Calu3 (cell line): Measurements from ENCODE around the gene ADGRL2. TPM values are rescaled to one million over a fixed set of nuclear protein-coding genes. Genes with fewer than 3 reads are reported as not detected.

Experiments used
- BruUV-seq: library from RNA; stranded (reverse); fragments of 400-500 nt; replicated peaks from 2 replicates; lab custom pipeline; 2021; lab: Mats Ljungman, UMichigan
- CTCF ChIA-PET: fragments of 300-600 bp; sonication (Branson Sonifier 250); formaldehyde crosslinking; loops from one replicate; lab custom pipeline; 2022; ENCODE audit warnings: antibody characterized with exemption; lab: Charles Lee
- DNase-seq: peaks from one replicate; pipeline ENCODE4 v3.0.0; 2022
- H3K27ac Mint-ChIP-seq: one replicate; pipeline ENCODE4 v1.8.0; 2022; ENCODE audit warnings: mixed read lengths; ENCODE audit not compliant: unreplicated experiment
- H3K27me3 Mint-ChIP-seq: one replicate; pipeline ENCODE4 v1.8.0; 2022; ENCODE audit warnings: mixed read lengths; ENCODE audit not compliant: unreplicated experiment
- H3K36me3 Mint-ChIP-seq: one replicate; pipeline ENCODE4 v1.8.0; 2022; ENCODE audit warnings: mild to moderate bottlenecking, moderate library complexity, mixed read lengths; ENCODE audit not compliant: insufficient read depth, unreplicated experiment
- H3K4me1 Mint-ChIP-seq: one replicate; pipeline ENCODE4 v1.8.0; 2022; ENCODE audit warnings: mild to moderate bottlenecking, low read depth, mixed read lengths; ENCODE audit not compliant: unreplicated experiment
- H3K4me3 Mint-ChIP-seq: one replicate; pipeline ENCODE4 v1.8.0; 2022; ENCODE audit warnings: mild to moderate bottlenecking, low read depth, moderate library complexity, mixed read lengths; ENCODE audit not compliant: unreplicated experiment
- H3K9me3 Mint-ChIP-seq: one replicate; pipeline ENCODE4 v1.8.0; 2022; ENCODE audit warnings: low read depth, mixed read lengths; ENCODE audit not compliant: unreplicated experiment
- intact Hi-C: fragments of 100-400 bp; cut with micrococcal nuclease; formaldehyde crosslinking; loops from one replicate; pipeline ENCODE4 v1.10.0; 2022; ENCODE audit not compliant: unreplicated experiment
- total RNA-seq: library from RNA; stranded (reverse); gene quantifications from 2 replicates; pipeline ENCODE4 v1.2.3, GENCODE V29; 2022
- TF ChIP-seq, protein P1 (sequence below): fragments of 200-600 bp; IDR thresholded peaks from one replicate; pipeline ENCODE4 v1.8.0; 2022; ENCODE audit warnings: antibody characterized with exemption; ENCODE audit not compliant: unreplicated experiment

Gene ADGRL2
- total RNA-seq, 1 experiment from 2014 or later, result 72.3 TPM

DNA sequence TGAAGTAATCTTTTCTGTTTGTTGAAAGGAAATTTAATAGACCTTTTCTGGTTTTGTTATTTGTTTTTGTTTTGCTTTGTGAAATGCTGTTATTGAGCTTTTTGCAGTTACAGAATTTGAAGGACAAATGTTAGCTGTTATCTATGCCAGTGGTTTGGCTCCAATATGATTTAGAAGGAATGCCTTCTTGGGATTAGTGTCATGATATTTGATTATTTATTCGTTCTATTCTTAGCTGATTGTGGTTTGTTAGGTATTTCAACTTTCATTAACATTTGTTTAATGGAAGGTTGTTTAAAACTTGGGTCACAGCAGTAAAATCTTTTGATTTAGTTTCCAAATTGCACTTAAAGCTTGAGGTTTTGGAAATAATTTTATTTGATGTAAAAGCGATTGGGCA lies 33.5 kb downstream of the ADGRL2 start:
- no TSS peak for BruUV-seq
- Mint-ChIP-seq H3K4me1 (peaks cover 28% of the 10 kb centered on the region), H3K27ac (no peak overlapping the region), H3K4me3 (no peak overlapping the region), H3K27me3 (no peaks in the 10 kb centered on the region), H3K9me3 (no peaks in the 10 kb centered on the region), H3K36me3 (no peaks in the 10 kb centered on the region)
- CTCF ChIA-PET, result interaction anchor here (1.0 to 1.4 kb wide), 2 partner anchors 13 to 45 kb away, joined by 3 to 5 read pairs; no protein-coding TSS in a partner anchor
- TF ChIP-seq, protein P1, sequence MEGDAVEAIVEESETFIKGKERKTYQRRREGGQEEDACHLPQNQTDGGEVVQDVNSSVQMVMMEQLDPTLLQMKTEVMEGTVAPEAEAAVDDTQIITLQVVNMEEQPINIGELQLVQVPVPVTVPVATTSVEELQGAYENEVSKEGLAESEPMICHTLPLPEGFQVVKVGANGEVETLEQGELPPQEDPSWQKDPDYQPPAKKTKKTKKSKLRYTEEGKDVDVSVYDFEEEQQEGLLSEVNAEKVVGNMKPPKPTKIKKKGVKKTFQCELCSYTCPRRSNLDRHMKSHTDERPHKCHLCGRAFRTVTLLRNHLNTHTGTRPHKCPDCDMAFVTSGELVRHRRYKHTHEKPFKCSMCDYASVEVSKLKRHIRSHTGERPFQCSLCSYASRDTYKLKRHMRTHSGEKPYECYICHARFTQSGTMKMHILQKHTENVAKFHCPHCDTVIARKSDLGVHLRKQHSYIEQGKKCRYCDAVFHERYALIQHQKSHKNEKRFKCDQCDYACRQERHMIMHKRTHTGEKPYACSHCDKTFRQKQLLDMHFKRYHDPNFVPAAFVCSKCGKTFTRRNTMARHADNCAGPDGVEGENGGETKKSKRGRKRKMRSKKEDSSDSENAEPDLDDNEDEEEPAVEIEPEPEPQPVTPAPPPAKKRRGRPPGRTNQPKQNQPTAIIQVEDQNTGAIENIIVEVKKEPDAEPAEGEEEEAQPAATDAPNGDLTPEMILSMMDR, result no peak
- intact Hi-C loops, result no loop called here
- DNase-seq, result no peak

DNA sequence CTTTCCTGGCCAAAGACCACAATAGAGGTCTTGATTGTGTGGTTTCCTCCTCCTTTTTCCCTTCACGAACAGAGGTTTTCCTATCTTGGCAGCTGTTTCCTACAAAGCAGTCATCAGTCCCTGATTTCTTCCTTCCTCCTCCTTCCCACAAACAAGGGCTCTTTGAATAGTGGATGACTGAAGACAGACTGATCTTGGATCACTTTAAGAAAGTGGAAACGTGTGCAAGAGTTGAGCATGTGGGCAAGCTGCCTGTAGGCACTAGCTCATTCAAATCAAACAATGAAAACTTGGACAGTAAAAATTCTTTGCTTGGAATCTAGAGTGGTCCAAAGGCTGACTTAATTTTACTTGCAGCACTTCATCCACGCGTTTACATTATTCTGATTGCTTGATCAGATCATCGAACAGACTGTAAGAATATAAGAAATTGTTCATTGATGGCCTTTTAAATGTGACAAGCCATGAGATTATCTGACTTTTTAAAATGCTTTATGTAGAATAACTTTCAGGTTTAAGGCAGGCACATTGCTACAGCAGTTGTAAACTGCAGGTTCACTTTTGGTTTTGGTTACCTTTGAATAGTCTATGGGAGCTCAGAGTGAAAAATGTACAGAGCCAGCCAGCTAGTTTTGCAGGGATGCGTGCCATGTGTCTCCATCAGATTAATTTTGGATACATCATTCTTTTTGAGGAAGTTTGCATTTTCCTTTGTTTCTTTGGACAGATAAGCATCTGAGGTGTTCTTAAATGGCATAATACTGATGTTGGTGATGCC lies 34.4 kb downstream of the ADGRL2 start:
- no peaks in the 10 kb centered on the region for H3K9me3 Mint-ChIP-seq
- no peak for DNase-seq
- H3K27me3 Mint-ChIP-seq, result no peaks in the 10 kb centered on the region
- TF ChIP-seq, protein P1, result no peak
- peaks cover 28% of the 10 kb centered on the region for H3K4me1 Mint-ChIP-seq
- CTCF ChIA-PET, result interaction anchor here (1.4 kb wide), 1 partner anchor 14 kb away, joined by 5 read pairs; no protein-coding TSS in a partner anchor
- H3K36me3 Mint-ChIP-seq, result no peaks in the 10 kb centered on the region
- intact Hi-C loops, result no loop called here
- BruUV-seq, result no TSS peak
- H3K27ac Mint-ChIP-seq, result no peak overlapping the region
- H3K4me3 Mint-ChIP-seq, result no peak overlapping the region

DNA sequence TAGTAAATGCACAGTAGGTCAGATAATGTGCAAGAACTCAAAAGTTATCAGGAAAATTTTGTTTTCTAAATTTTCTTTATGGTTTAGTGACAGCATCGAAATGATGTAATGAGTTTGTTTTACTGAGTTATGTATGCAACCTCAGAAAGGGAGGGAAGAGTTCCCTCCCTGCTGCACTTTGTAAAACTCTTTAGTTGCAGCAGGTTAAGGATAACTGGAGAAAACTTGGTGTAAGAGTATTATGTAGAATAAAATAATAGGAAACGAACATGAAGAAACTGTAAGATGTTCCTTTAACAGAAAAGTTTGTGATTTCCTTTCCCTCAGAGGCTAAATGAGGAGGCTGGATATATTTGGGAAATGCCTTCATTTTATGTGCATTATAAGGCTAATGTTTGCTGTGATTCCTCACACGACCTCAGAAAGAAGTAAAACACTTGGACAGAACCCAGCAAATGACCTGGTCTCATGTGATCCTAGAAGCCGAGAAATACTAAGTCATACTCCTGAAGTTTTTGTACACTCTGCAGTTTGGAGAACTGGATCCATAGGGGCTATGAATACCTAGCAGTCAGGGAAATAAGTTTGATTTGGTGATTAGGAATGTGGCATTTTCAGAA lies 35.4 kb downstream of the ADGRL2 start:
- BruUV-seq, result no TSS peak
- no peaks in the 10 kb centered on the region for H3K27me3 Mint-ChIP-seq
- CTCF ChIA-PET, result no interaction called here
- DNase-seq, result no peak
- TF ChIP-seq, protein P1, result no peak
- H3K4me3 Mint-ChIP-seq, result no peak overlapping the region
- H3K4me1 Mint-ChIP-seq, result peaks cover 28% of the 10 kb centered on the region
- H3K36me3 Mint-ChIP-seq, result no peaks in the 10 kb centered on the region
- no peak overlapping the region for H3K27ac Mint-ChIP-seq
- H3K9me3 Mint-ChIP-seq, result no peaks in the 10 kb centered on the region
- intact Hi-C loops, result no loop called here

DNA sequence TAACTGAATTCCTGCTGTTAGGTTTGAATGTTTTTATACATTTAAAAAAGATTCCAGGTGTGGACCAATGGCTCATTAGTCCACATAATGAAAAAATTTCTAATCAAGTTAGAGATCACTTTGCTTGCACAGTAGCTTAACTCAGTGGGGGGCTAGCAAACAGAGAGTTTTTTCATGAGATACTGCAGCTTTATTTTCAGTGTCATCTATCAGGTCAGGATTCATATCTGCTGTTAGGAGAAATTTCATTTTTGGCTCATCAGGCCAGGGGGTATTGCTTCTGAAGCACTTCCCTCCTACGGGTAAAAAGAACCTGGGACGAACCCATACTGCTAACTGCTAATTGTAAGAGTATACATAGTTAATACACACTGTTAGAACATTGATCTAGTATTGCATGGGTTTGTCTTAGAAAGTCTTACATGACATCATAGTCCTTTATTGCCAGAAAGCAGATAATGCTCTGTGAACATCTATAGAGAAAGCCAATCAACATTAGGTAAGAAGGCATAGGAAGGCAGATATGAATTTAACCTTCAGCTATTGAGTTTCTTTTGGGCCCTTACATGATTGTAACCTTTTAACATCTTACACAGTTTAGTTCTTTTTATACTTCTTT lies 38.0 kb downstream of the ADGRL2 start:
- intact Hi-C loops, result no loop called here
- TF ChIP-seq, protein P1, result no peak
- H3K27me3 Mint-ChIP-seq, result no peaks in the 10 kb centered on the region
- no peaks in the 10 kb centered on the region for H3K9me3 Mint-ChIP-seq
- H3K4me1 Mint-ChIP-seq, result peaks cover 19% of the 10 kb centered on the region
- H3K36me3 Mint-ChIP-seq, result peaks cover 8% of the 10 kb centered on the region
- CTCF ChIA-PET, result no interaction called here
- no peak overlapping the region for H3K4me3 Mint-ChIP-seq
- no peak for DNase-seq
- no peak overlapping the region for H3K27ac Mint-ChIP-seq
- no TSS peak for BruUV-seq
